ENCODE measurements around the gene CIDEB.

The CIDEB gene

DNA sequence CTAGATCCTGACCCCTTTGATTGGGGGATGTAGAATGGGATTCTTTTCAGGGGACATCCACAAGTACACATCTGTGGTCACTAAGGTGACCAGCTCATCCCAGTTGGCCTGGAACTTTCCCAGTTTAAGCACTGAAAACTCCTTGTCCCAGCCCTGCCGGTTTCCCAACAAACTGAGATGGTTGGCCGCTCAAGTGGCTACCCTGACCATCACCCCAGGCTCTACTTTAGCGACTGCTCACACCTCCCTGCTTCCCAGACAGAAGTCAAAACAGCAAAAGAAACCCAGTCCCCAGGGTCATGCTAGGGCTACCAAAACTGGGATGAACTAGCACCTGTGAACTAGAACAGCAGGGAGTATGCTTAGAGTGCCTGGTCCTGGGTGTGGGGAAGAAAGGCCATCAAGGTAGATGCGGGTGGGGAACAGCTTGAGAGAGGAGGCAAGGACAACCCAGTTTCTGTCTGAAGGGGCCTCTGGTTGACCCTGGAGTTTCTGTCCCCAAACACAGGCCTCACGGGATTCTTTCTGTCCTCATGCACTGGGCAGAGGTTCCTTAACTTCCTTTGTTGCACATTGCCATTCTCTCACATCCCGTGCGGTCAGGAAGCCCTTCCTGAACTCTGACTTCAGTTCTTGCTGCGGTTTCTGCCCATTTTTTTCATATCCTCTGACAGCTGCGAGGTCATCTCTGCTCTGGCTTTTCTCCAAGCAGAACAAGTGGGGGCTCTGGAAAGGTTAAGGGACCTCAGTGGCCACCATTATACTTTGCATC is 5.1 kb upstream of the CIDEB start:
- DNase-seq = peak in 2 of 5 experiments; percentile 68 to 79

DNA sequence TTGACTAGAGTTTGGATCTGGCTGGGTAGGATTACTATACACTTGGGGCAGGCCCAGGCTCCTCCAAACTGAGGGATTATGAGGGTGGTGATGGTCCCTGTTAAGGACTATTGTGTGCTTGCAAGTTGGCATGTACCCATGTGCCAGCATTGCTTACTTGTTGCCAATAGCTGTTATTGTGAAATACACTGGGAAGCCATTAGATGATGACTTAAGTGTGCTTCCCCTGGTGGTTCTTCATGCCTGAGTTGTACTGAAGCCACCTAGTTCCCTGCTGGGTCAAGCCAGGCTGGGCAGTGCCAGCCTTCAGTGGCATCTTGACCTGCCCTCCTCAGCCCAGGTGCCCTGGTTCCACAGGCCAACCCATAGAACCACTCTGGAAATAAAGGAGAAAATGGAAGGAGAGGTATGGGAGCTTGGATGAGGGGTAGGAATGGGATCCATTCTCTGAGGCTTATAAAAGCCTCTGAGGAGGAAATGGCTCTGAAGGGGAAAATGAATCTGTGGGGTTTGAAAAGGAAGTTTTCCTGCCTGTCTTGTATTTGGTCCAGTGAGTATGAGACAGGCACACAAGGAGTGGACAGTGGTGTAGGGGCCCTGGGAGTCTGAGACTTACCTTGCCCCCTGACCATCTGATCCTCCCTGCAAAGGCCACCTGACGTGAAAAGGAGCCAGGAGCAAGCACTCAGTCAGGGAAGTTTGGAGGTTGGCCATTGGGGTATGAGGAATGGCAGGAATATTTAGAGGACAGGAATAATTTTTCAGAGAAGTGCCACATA is 4.2 kb upstream of the CIDEB start:
- peak in 1 of 5 experiments; percentile 52 for DNase-seq

DNA sequence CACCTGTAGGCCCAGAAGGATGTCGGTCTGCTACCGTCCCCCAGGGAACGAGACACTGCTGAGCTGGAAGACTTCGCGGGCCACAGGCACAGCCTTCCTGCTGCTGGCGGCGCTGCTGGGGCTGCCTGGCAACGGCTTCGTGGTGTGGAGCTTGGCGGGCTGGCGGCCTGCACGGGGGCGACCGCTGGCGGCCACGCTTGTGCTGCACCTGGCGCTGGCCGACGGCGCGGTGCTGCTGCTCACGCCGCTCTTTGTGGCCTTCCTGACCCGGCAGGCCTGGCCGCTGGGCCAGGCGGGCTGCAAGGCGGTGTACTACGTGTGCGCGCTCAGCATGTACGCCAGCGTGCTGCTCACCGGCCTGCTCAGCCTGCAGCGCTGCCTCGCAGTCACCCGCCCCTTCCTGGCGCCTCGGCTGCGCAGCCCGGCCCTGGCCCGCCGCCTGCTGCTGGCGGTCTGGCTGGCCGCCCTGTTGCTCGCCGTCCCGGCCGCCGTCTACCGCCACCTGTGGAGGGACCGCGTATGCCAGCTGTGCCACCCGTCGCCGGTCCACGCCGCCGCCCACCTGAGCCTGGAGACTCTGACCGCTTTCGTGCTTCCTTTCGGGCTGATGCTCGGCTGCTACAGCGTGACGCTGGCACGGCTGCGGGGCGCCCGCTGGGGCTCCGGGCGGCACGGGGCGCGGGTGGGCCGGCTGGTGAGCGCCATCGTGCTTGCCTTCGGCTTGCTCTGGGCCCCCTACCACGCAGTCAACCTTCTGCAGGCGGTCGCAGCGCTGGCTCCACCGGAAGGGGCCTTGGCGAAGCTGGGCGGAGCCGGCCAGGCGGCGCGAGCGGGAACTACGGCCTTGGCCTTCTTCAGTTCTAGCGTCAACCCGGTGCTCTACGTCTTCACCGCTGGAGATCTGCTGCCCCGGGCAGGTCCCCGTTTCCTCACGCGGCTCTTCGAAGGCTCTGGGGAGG is 3.1 kb upstream of the CIDEB start, which contains the start of gene LTB4R:
TSS of gene LTB4R (plus strand) at position 857 of the 959 bp plus-strand sequence. CDS start 4,150 bp downstream, outside the sequence.
- peak; percentile 38 to 87 (median 59) for DNase-seq

DNA sequence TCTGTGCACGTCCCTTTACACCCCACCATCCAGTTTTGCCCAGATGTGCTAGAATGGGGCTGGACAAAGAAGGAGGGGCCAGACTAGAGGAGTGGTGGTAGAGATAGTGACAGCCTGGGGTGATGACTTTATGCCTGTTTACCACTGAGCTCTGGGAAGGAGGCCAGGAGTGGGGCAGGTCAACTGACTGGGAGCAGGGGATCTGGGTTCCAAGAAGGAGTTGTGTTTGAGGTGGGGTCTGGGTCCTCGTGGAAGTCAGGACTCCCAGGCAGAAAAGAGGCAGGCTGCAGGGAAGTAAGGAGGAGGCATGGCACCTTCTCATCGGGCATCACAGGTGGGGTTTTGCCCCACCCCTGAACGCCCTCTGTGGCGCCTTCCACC is 2.5 kb upstream of the CIDEB start:
- no peak for DNase-seq

DNA sequence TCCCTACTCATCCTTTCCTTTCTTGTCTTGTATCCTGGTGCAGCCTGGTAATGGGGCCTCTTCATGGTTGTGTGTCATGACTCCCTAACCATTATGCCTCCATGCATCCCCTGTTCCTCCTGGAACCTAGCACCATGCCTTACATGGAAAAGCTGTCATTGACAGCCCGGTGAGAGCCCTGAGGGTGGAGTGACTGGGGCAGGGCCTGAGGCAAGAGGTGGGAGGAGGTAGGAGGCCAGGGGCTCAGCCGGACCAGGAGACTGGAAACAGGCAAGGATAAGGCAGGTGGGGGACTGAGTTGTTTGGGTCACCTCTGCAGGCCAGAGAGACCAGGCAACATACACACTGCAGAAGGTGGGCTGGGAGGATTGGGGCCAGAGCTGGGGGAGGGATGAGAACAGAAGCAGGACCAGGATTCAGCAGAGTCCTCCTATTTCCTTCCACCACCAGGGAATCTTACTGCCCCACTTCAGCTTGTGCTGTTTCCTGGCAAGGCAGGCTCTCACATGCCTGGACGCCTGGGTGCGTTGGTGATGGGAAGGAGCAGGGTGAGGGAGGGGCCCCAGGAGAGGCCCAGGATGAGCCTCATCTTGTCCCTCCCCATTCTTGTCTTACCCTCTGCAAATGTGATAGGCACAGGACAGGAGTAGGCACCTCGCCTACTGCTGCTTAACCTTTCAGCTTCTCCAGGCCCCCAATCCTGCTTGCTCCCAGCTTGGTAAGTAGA is 1.9 kb upstream of the CIDEB start, which contains the start of gene LTB4R2:
TSS of gene LTB4R2 (plus strand) at position 603 of the 727 bp plus-strand sequence. CDS start 525 bp downstream, outside the sequence.
- DNase-seq = no peak

DNA sequence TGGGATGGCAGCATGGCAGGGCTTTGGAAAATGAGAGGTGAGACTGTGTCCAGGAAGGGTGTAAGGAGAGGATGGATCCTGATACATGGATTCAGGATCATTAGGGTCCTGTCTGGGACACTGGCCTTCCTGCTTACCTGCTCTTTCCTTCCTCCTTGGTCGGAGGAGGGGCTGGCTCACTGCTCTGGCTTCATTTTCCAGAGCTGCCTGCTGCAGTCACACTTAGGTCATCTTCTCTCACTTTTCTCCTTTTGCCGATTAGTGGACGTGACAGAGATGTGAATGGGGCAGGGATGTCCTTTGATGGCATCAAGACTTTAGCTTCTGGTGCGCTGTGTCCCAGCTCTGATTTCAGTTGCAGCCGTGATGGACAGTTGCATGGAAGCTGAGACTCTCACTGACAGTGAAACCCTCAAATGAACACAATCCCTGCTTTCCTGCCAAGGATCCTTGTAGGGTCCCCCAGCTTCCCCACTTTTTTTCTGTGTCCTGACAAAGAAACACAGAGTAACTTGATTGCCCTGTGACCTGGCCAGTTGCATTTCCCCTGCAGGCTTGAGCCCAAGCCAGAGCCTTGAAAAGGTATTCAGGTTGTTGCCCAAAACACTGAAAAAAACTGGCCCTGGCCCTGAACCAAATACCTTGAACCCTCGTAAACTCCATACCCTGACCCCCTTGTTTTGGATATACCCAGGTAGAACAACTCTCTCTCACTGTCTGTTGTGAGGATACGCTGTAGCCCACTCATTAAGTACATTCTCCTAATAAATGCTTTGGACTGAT is 756 bp upstream of the CIDEB start:
- no peak for DNase-seq

DNA sequence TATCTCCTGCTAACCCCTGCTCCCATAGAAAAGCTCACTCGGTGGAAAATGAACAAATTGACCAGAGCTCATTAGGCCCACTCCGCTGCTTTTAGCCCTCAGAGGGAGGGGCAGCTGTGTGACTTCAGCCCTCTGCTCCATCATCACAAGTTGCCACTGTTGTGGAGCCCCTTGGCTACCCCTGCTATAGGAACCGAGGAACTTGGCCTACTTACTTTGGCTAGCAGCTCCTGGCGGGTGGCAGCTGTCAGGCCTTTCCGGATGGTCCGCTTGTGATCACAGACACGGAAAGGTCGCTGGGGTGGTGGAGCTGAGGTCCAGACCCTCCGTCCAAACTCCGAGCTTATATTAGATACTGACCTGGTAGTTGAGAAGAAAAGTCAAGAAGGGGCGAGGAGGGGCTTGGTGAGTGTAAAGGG is 612 bp downstream of the CIDEB start:
- DNase-seq = no peak

DNA sequence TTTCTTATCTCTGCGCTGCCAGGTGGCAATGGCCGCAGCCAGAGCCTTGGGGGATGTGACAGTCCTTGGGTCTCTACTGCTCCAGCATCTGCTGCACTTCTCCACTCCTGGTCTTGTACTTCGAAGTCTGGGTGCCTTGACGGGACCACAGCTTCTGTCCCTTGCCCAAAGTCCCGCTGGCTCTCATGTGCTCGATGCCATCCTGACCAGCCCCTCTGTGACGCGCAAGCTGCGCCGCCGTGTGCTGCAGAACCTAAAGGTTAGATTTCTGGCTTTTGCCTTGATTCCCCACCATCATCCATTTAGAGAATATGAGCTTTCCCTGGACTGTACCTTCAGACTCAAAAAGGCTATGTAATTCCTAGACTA is 3.8 kb downstream of the CIDEB start:
- DNase-seq = no peak

DNA sequence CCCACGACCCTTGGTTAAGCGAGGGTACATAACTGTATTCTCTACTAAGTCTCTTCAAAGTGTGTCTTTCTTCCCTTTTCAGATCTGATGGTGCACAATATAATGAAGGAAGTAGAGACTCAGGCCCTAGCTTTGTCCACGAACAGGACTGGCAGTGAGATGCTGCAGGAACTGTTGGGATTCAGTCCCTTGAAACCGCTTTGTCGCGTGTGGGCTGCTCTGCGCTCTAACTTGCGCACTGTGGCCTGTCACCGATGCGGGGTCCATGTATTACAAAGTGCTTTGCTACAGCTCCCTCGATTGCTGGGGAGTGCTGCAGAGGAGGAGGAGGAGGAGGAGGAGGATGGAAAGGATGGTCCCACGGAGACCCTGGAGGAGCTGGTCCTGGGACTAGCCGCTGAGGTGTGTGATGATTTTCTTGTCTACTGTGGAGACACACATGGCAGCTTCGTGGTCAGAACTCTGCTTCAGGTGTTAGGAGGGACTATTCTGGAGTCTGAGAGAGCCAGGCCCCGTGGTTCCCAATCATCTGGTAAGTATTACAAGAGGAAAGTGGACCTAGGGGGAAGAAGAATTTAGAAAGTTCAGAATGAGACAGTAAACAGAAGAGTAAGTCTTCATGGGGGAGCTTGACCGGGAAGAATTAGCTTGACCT is 7.3 kb downstream of the CIDEB start:
- no peak for DNase-seq

DNA sequence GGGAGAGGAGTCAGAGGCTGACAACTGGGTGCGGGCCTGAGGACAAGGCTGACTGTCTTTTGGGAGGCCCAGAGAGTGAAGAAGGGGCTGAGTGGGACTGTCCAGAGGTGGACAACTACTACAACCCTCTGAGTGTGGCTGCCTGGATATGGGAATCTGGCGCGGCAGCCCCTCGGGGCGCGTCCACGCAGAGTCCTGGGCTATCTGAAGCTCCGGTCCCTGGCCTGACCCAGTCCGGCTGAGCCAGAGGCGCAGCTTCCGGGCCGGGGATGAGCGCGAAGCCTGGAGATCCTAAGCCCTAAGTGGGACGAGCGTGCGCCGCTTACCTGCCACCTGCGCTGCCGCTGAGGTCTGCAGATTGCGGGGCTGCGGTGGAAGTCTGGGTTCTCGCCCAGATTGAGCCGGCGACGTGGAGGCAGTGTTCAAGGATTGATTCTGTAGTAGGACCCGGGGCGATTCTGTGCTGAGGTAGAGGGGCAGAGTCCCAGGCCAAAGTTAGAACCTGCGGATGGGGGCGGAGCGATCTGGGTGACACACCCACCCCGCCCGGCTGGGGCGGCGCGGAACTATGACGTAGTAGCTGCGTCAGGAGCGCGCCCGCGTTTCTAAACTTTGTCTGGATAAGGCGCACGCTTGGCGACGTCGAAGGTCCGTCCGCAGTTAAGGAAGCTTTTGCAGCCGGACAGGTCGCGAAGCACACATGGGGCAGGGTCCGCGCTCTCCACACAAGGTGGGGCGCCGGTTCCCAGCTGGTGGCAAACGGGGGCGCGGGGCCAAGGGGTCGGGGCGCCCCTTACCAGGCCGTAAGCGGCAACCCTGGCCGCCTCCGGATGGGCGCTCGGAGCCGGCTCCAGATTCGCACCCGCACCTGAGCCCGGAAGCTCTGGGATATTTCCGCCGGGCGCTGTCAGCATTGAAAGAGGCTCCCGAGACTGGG is 8.3 kb downstream of the CIDEB start, which contains the start of the genes DHRS1 and NOP9:
TSS of gene DHRS1 (minus strand) at position 526 of the 937 bp plus-strand sequence. CDS start 674 bp downstream, outside the sequence.
TSS of gene NOP9 (plus strand) at position 596 of the 937 bp plus-strand sequence. CDS start at position 701, 105 bp downstream.
- peak; percentile 82 to 90 (median 86) for DNase-seq

DNA sequence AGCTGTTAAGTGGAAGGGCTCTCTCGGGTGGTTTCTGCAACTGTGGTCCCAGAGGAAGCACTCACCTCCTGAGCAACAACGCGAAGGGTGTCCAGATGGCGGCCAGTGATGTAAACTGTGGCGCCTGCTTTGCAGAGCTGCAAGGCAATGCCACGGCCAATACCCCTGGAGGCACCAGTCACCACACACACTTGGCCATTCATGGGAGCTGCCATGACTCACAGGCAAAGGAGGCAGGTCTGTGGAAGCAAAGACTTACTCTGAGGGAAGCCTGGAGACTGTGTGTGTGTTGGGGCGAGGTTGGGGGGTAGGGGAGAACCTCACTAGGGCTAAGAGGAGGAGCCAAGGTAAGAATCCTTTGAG is 8.9 kb downstream of the CIDEB start:
- DNase-seq = peak in 1 of 5 experiments; percentile 30

DNA sequence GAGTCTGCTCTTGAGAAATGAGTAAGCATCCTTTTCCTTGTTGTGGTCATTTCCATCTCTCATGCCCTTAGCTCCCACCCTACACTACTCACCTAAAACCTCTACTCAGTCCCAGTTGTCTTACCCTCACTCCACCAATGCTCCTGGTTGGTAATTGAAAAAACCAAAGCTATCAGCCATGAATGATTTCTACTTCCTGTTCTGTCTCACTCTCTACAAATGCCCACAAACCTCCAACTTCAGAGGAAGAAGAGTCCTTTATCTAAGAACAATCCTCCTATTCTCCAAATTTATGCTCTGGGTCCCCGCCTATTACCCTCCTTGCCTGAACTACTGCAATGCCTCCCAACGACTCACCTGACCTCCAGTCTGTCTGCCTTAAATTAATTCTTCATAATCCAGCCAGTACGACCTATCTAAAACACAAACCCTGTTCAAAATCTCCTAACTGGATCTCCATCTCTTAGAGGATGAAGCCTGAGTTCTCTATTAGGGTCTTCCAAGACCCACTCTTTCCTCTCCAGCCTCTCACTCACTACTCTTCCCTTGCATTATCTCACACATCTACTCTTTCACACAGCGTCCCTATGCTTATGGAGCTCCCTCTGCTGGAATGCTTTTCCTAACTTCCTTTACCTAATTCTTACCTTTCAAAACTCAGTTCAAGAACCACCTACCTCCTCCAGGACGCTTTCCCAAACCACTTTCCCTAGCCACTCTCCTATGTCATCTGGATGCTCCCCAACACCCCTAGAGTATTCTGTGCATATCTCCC is 10.4 kb downstream of the CIDEB start:
- peak in 1 of 5 experiments; percentile 45 for DNase-seq

DNA sequence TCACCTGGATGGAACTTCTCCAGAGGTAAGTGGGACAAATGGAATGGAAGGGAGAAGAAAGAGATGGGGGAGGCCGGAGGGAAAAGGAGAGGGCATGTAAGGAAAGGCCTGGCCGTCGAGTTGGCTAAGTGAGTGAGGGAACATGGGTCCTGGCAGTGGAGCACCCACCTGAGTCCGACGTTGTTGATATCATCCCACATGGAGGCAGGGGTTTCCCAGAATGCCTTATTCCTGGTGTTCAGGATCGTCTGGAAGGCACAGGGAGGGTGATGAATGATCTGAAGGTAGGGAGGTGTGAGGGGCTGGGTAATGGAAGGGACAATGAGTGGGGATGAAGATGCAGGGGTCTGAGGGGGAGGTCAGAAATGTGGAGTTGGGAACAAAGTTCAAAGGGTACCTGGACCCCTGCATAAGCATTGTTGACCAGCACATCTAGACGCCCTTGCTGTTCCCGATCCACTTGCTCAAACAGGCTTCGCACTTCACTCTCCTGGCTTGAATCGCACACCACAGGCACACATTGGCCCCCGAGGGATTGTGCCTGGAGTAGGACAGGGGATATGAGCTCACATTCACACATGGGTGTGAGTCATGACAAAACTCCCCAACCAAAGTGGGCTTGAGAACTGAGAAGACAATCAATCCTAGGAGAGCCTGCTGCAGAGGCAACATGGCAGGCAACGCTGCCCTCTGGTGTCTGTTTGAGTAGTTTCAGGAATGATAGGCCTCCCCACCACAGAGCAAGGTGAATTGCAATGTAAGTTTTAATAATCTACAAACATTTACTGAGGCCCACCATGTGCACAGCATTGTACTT is 11.2 kb downstream of the CIDEB start:
- DNase-seq = peak in 4 of 5 experiments; percentile 55 to 87 (median 60)

DNA sequence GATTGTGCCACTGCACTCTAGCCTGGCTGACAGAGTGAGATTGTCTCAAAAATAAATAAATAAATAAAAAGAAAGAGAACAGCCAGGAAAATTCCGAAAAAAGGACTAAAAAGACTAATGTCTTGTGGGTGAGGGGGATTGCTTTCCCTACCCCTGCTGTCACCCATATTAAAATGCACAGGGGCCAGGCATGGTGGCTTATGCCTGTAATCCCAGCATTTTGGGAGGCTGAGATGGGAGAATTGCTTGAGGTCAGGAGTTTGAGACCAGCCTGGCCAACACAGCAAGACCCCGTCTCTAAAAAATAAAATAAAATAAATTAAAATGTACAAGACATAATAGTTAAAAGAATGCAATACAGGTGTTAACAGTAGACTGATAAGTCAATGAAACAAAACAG is 14.3 kb downstream of the CIDEB start:
- no peak for DNase-seq

DNA sequence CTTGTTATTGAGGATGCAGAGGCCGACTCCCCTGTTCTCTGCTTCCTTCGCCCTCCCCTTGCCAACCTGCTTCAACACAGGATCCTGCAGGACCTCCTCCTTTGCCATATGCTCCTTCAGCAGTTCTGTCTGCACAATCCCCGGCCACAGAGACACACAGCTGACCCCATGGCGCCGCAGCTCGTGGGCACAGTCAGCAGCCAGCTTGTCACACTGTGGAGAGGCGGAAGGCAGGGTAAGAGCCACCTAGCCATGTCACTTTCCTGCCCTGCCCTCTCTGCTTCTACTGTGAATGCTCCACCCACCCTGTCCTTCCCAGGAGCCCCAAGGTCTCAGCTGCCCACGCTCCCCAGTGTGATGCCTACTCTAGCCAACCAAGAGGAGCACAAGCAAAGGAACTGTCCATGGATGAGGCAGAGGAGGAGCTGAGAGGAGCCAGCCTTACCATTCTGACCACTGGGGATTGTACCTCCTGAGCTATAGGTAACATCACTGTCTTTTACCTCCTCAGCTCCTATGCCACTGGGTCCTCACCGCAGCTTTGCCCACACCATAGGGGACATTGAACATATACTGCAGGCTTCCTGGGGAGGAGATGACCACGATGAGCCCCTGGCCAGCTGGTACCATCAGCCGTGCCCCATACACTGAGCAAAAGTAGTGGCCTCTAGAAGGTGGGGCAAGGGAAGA is 15.5 kb downstream of the CIDEB start:
- no peak for DNase-seq

DNA sequence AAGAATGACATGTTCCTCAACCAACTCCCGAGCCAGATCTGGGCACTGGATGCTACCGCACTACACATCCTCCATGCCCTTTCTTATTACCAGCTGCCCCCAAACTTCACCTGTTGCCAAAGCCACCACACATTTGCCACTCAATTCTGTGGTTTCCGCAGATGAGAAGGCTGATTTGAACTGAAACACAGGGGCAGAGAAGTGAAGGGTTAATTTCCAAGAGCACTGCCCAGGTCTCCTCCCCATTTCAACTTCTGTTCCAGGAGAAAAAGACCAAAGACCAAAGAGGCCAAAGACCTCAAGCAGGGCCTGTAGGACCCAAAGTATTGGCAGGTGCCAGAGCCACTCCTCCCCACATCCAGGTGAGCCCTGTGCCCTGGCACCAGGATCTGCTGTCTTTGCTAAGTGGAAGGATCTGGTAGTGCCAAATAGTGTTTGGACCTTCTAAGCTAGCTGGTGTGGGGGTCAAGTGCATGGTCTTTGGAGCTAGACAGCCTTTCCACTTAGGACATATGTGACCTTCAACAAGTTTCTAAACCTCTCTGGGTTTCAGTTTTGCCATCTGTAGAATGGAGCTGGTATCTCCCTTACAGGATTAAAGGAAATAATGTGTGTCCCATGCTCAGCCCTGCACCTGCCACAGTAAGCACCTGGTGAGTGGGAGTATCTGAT is 16.2 kb downstream of the CIDEB start:
- DNase-seq = no peak

Data from T-helper 2 cell (primary cell).